Left ventricle myocardium inferior (tissue), 1 donor: ENCODE data around the gene THSD1. TPM values are rescaled to one million over a fixed set of nuclear protein-coding genes. Genes with fewer than 3 reads are reported as not detected.

Experiments
- total RNA-seq: library from RNA; stranded (reverse); fragmentation: NEBNext Ultra II Directional; extraction: Animal tissue kit (Norgen Biotek cat#: 25700); gene quantifications from one replicate; pipeline ENCODE4 v1.2.1, GENCODE V29; 2021
- donor health status: DM: no; HTN: yes; CAD: no; lungs with severe emphysema.

THSD1 gene
- total RNA-seq, 1 donor from 2014 or later: 4.2 TPM

Other genes with a start within 250 kb of the THSD1 start
- gene NEK3, start 246.6 kb downstream of the THSD1 start, total RNA-seq: 4.3 TPM
- gene VPS36, start 44.5 kb upstream of the THSD1 start, total RNA-seq: 32.3 TPM
- gene CKAP2, start 49.3 kb upstream of the THSD1 start, total RNA-seq: 8.2 TPM
- 3.2 TPM for gene HNRNPA1L2, start 236.3 kb upstream of the THSD1 start, total RNA-seq
- 57.8 TPM for gene SUGT1, start 246.7 kb upstream of the THSD1 start, total RNA-seq